COLO668 (cell line): ENCODE data around the gene S100Z.
A peak's percentile ranks its signal among the peaks of the same experiment; 100 is the strongest.
"Not testable (repeated sequence)": the region's sequence is repeated elsewhere in the genome, so short reads cannot be mapped to it uniquely, and the experiment has no call there.

ENCODE experiments used
- DNase-seq: peaks from one replicate; lab custom pipeline; 2025; ENCODE audit not compliant: unreplicated experiment; lab: John Stamatoyannopoulos, UW

S100Z gene

DNA sequence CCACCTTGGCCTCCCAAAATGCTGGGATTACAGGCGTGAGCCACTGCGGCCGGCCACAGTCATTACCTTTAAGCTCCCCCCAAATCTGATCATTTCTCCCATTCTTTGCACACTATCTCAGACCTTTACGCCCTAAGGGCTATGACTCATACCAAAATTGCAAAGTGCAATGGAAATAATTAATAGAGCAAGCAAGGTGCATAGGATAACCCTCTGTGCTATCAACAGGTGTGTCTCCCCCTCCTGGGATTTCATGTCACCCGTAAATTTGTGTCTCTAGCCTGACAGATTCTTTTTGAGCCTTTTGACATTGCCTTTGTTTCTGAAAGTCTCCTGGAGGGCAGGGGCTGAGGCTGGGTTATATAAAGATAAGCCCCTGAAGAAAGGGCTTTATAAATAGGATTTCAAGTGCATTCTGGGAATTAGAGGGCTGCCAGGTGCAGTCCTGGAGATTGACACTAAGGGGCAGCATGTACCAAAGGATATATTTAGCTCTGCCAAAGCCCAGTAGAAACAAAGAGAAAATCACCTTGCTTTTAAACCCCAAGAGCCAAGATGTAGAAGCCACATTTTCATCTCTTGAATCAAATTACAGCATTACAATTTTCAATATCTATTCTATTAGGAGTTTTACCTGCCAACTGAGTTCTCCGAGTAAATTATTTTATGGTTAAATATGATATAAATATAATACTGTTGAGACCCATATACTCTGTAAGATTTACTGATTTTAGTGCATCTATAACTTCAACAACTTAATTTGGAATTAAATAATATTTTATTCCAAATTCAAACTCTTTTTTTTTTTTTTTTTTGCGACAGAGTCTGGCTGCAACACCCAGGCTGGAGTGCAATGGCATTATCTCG, 18.2 kb downstream of the S100Z start:
- peak; percentile 35 for DNase-seq

GRCh38 chr5:76870046-76870445, 20.2 kb downstream of the S100Z start:
- DNase-seq = no peak

- peak; percentile 37 for DNase-seq
Observed at GRCh38 chr5:76874088-76874581, 24.3 kb downstream of the S100Z start.

DNA sequence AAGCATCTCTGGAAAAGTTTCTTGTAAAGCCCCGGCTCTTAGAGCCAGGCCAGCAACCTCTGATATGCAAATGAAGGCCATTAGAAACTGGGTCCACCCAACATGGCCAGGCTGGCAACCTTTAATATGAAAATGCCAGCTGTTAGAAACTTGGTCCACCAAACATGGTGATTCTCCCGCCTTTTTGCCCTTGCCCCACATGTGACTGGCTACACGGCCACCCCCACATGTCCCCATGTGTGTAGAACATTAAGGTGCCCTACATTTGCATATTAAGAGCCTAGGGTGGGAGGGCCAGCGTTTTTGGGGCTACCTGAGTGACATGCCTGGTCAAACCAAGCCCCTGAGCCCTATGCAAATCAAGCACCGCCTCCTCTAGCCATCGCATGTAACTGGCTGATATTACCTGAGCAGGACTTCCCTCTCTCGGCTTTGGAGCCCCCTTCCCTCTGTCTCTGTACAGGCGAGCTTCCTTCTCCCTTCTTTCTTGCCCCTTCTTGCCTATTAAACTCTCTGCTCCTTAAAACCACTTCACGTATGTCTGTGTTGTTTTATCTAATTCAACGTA, 39.0 kb downstream of the S100Z start:
- no peak for DNase-seq

DNA sequence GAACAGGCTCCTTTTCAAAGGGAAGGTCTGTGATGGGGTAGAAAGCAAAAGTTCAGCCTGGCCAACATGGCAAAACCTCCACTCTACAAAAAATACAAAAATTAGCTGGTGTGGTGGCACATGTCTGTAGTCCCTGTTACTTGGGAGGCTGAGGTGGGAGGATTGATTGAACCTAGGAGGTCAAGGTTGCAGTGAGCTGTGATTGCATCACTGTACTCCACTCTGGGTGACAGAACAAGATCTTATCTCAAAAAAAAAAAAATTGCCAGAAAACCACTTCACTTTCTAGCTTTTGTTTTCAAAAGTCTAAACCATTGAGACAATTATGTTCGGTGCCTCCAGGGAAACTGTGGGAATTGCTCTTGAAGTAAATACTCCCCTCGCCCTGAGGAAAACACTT, 43.5 kb downstream of the S100Z start:
- DNase-seq = no peak

DNA sequence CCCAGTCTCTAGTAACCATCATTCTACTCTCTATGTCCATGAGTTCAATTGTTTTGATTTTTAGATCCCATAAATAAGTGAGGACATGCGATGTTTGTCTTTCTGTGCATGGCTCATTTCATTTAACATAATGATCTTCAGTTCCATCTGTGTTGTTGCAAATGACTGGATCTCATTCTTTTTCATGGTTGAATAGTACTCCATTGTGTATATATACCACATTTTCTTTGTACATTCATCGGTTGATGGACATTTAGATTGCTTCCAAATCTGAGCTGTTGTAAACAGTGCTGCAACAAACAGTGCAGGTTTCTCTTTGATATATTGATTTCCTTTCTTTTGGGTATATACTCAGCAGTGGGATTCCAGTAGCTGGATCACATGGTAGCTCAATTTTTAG, 46.4 kb downstream of the S100Z start:
- DNase-seq = no peak

DNA sequence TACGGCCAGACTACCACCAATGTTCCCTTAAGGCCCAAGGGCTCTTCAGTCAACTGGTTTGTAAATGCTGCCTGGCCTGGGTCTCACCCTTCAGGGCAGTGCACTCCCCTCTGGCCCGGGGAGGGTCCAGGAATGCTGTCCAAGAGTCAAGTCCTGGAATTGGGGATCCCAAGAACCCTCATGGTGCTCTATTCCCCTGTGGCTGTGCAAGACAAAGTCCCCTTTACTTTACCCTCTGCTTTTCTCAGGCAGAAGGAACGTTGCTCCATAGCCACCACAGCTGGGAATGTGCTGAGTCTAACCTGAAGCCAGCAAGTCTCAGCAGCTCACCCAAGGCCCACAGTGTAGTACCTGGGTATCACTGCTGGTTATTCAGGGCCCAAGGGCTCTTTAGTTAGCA, 51.7 kb downstream of the S100Z start:
- no peak for DNase-seq

- DNase-seq = no peak
Observed at GRCh38 chr5:76908166-76908565, 58.4 kb downstream of the S100Z start.

GRCh38 chr5:76910344-76910933, 60.6 kb downstream of the S100Z start:
- DNase-seq = not testable (repeated sequence)

DNA sequence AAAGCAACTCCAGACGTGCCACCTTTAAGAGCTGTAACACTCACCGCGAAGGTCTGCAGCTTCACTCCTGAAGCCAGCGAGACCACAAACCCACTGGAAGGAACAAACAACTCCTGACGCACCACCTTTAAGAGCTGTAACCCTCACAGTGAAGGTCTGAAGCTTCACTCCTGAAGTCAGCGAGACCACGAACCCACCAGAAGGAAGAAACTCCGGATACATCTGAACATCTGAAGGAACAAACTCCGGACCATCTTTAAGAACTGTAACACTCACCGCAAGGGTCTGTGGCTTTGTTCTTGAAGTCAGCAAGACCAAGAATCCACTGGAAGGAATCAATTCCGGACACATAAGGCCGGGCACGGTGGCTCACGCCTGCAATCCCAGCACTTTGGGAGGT, 64.9 kb downstream of the S100Z start:
- DNase-seq = not testable (repeated sequence)

- no peak for DNase-seq
Observed at GRCh38 chr5:76918539-76918938, 68.7 kb downstream of the S100Z start.

DNA sequence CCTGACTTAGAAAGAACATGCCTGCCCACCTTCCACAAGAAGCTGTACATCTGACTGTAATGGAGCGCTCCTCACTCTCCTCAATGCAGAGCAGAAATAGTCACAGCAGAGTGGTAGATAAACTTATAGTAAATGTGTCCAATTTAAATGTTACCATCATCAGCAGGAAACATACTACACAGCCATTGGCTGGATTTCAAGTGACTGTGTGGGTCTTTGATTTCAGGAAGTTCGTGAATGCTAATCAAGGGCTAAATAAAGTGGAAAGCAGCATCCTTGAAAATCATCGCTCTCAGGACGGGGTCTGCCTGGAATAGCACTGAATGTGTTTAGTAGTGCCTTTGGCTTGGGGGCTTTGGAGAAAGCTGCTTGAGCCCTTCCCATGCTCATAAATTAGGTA, 70.7 kb downstream of the S100Z start:
- no peak for DNase-seq

GRCh38 chr5:76926329-76927105, 76.7 kb downstream of the S100Z start:
- DNase-seq = no peak

DNA sequence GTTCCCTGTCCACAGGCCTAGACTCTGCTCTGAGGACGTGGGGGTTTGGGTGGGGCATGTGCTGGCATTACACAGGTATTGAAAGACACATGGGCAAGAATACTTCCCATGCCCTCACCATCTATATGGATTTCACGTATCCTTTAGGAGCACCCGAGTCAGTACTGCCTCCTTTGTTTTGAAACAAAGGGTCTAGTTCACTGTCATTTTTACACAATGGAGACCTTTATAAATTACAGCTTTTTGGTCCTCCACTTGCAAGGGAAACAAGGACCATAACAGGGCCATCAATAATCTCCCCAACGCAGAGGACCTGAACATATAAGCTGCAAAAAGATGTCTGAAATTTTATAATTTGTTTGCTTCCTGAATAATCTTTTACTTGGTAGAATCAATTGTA, 78.1 kb downstream of the S100Z start:
- no peak for DNase-seq

DNA sequence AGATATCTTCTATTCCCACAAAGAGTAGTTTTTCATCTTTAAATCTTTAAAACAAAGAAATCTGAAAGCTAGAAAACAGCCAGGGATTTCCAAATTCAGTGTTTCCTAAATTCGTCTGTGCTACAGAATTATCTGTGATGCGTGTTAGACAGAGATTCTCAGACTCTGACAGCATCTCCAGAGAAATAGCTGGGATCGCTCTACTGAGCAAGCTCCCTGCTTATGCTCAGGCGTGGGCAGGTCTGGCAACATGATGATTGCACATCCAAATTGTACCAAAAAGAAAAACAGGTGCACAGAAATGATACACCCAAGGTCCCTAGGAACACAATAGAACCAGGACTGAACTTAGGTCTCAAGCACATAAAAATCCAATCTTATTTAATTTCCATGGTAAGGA, 80.3 kb downstream of the S100Z start:
- no peak for DNase-seq

DNA sequence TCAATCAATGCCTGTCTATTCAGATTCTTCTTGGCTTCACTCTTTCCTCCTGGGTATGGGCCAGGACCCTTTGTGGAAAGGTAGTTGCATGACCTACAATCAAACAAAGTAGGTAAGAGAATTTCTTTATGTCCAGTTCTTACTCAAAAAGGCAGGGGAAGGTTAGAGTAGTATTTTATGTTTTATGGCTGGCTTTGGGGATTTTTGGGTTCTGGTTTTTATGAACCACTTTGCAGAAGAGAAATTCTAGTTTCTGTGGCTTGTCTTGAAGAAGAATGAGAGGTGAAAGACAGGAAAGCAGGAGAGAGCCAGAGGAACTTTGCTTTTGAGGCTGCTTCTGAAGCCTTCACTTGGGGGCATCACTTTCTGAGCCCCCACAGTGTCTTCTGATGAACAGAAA, 88.4 kb downstream of the S100Z start:
- no peak for DNase-seq

DNA sequence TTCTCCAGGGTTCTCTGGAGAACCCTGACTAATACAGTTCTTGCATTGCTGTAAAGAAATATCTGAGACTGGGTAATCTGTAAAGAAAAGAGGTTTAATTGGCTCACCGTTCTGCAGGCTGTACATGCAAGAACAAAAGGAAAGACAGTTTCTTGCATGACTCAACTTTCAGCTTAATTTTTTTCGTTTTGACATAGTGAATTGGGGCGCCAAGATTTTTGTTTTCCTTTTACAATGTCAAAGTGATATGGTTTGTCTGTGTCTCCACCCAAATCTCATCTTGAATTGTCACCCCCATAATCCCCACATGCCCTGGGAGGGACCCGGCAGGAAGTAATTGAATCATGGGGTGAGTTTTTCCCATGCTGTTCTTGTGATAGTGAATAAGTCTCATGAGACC, 91.2 kb downstream of the S100Z start:
- no peak for DNase-seq

- DNase-seq = no peak
Observed at GRCh38 chr5:76941442-76941841, 91.6 kb downstream of the S100Z start.

GRCh38 chr5:76942581-76942980, 92.8 kb downstream of the S100Z start:
- DNase-seq = no peak

- DNase-seq = no peak
Observed at GRCh38 chr5:76943006-76943405, 93.2 kb downstream of the S100Z start.

GRCh38 chr5:76944638-76945037, 94.8 kb downstream of the S100Z start:
- no peak for DNase-seq
